ENCODE measurements around the gene UGDH. TPM values are rescaled to one million over a fixed set of nuclear protein-coding genes. Genes with fewer than 3 reads are reported as not detected.
"Not testable (repeated sequence)": the region's sequence is repeated elsewhere in the genome, so short reads cannot be mapped to it uniquely, and the experiment has no call there.

The UGDH gene
- total RNA-seq, 1 donor from 2014 or later, result 42.7 TPM

DNA sequence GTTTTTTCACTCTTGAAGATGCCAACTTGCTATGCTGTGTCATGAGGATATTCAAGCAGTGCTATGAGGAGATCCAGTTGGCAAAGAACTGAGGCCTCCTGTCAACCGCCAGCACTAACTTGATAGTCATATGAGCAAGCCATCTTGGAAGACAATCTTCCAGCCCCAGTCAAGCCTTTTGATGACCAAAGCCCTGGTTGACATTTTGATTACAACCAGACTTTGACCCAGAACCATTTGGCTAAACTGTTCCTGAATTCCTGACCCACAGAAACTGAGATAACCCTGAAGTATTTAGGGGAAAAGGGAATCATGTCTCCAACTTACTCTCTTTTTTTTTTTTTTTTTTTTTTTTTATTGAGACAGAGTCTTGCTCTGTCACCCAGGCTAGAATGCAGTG lies 32.9 kb downstream of the UGDH start:
- no peak for ATAC-seq

DNA sequence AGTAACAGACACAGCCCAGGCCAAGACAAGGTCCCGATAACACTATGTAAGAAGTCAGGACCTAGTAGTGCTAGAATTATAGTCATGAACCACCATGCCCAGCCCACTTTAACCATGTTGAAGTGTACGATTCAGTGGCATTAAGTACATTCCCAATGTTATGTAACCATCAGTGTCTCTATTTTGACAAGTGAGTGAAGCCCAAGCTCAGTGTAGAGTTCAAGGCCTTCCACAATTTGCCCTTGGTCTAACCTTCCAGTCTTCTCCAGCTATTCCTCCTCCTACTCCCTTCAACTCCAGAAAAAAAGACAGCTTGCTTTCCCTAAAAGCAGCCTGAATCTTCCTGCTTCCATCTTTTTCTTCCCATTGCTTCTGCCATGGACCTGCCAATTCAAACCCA lies 36.9 kb downstream of the UGDH start:
- ATAC-seq, result no peak

GRCh38 chr4:39486221-39486804 lies 40.9 kb downstream of the UGDH start:
- no peak for ATAC-seq

DNA sequence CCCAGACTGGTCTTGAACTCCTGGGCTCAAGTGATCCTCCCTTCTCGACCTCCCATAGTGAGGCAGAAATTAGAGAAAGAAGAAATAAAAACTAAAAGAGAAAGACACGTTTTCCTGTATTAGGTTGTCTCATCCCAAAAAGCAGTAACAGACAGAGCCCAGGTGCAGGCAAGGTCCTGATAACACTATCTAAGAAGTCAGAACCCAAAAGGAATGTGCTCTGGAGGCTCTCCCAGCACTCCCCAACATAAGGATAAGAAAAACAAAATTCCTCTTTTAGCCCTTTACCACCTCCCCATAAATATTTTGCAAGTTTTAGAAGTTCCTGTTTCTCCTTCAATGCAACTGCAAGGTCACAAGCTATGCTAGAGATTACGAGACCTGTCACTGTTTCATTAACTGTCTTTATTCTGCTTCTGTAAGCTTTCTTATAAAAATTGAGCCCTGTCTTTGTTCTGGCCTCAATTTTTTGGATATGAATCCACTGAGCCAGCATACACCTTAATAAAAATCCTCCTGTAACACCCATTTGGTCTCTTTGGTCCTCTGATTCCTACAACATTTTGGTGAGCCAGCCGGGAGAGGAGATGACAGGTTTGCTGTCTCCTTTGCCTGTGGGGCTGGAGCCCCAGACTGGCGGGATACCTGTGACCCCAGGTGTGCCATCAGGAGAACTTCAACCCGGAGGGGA lies 42.5 kb downstream of the UGDH start:
- no peak for ATAC-seq

DNA sequence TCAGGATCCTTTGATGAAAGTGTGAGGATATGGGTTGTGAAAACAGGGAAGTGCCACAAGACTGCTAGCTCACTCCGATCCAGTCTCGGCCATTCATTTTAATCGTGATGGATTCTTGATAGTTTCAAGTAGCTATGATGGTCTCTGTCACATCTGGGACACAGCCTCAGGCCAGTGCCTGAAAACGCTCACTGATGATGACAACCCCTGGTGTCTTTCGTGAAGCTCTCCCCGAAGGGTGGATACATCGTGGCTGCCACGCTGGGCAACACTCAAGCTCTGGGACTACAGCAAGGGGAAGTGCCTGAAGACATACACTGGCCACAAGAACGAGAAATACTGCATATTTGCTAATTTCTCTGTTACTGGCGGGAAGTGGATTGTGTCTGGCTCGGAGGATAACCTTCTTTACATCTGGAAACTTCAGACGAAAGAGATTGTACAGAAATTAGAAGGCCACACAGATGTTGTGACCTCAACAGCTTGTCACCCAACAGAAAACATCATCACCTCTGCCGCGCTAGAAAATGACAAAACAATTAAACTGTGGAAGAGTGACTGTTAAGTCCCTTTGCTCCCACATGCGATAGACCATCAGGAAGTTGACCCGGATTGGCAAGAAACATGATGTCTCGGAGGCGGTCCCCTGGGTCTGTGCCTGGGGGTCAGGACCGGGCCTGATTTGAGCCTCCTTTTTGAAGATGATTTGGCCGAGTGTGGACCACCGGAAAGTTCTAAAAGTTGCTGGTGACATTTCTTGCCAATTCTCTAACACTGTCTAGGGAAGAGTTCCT lies 46.1 kb downstream of the UGDH start:
- no peak for ATAC-seq

DNA sequence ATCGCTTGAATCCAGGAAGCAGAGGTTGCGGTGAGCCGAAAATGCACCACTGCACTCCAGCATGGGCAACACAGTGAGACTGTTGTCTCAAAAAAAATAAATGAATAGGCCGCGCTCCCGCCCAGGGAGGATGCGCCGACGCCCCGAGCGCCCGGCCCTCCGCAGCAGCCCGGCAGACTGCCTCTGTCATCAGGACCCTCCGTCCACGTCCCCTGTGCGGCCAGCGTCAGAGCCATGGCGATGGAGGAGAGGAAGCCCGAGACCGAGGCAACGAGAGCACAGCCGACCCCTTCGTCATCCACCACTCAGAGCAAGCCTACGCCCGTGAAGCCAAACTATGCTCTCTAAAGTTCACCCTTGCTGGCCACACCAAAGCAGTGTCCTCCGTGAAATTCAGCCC lies 47.0 kb downstream of the UGDH start:
- no peak for ATAC-seq

DNA sequence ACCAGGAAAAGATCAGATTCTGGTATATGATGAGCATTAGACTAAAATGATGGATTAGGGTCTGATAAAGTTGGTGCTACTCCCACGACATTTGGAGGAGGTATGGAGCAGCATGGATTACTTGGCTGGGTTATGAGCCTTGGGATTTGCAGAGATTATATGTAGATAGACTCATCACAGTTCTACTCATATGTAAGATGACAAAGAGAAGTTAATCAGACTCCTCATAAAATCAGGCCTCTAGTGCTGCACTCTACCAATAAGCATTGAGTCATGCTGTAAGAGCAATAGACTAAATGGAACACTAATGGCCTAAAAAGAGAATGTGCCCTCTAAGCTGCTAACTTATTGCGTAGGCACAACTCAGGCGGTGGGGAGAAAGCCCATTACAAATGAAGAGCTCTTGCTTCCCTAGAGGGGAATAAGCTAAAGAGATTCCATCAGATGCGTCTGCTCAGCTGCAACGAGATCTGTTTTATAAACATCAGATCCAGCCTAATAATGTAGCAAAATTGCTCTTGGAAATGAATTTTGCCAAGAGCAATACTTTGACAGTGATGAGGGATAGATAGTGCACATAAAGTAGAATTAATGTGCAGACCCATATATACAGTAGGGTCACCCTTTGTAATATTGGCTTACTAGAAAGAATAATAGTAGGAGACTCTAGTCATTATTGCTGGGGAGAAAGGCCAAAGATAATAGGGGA lies 50.9 kb downstream of the UGDH start:
- no peak for ATAC-seq

GRCh38 chr4:39472396-39472795 lies 54.8 kb downstream of the UGDH start:
- no peak for ATAC-seq

- ATAC-seq, result no peak
These were observed 56.8 kb downstream of the UGDH start for GRCh38 chr4:39470402-39470801.

- peak; percentile 80 for ATAC-seq
These were observed 57.7 kb downstream of the UGDH start for GRCh38 chr4:39469429-39470077.

DNA sequence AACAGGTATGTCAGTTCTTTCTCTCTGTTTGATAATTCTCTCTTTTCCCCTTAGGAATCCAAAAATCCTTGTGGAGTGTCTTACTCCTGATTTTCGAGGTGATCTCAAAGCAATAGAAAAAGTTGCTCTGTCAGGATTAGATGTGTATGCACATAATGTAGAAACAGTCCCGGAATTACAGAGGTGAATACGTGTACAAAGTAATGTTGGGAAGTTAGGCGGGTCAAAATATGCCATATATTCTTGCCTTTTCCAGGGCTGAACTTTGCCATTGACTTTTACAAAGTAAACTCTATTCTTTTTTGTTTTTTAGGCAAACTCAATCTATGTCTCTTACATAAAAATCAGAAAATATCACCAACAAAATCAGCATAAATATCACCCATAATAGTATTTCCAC lies 59.8 kb downstream of the UGDH start:
- no peak for ATAC-seq

GRCh38 chr4:39466747-39467146 lies 60.5 kb downstream of the UGDH start:
- peak; percentile 67 for ATAC-seq

- peak; percentile 41 for ATAC-seq
These were observed 62.2 kb downstream of the UGDH start for GRCh38 chr4:39464886-39465501.

DNA sequence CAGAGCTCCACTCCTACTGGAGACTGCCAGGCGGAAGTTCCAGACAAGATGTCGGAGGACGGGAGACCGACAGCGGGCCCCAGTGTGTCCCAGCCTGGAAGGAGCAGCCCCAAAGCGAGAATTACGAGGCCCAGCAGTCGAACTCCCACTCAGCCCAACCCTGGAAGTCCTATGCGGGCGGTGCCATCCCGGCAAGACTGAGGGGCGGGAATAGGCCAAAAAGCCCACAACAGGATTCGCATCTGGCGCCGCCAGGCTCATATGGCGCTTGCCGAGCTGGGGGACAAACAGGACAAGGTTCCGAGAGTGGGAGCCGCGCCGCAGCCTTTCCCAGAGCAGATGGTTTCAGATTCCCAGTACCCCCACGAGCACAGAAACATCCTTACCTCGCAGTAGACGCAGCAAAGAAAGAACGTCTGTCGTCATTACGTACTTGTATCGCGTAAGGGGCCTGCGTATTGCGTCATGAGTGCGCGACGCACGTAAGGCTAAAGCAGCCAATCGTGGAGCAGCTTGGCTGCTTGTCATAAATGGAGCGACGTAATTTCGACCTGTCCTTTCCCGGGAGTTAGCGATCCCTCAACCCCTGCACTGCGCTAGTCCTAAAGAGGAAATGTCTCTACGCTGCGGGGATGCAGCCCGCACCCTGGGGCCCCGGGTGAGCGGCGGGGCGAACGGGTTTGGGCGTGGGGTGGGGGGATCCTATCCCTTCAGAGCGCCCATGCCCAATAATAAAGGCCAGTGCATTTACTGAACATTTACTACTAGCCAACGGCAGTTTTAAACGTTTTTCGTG lies 68.5 kb downstream of the UGDH start, which contains the start of the genes LIAS and RPL9:
Gene LIAS, plus strand, starts transcription at position 552 of the 796 bp plus-strand sequence. Its CDS starts 62 bp downstream, at position 614.
Gene RPL9, minus strand, starts transcription at position 418 of the 796 bp plus-strand sequence. CDS start 483 bp downstream, outside the sequence.
- ATAC-seq, result peak; percentile 97

GRCh38 chr4:39458161-39458504 lies 69.1 kb downstream of the UGDH start:
- ATAC-seq, result not testable (repeated sequence)

GRCh38 chr4:39456946-39457763 lies 70.1 kb downstream of the UGDH start:
- no peak for ATAC-seq

DNA sequence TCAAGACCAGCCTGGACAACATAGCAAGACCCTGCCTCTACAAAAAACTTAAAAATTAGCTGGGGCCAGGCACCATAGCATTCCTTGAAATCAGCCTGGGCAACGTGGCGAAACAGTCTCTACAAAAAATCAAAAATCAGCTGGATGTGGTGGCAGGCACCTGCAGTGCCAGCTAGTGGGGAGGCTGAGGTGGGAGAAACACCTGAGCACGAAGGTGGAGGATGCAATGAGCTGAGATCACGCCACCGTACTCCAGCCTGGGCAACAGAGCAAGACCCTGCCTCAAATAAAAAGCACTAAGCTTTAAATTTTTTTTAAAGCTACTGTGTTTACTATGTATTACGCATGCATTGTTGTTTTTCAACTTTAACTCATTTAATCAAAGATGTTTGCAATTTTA lies 71.8 kb downstream of the UGDH start:
- ATAC-seq, result no peak

DNA sequence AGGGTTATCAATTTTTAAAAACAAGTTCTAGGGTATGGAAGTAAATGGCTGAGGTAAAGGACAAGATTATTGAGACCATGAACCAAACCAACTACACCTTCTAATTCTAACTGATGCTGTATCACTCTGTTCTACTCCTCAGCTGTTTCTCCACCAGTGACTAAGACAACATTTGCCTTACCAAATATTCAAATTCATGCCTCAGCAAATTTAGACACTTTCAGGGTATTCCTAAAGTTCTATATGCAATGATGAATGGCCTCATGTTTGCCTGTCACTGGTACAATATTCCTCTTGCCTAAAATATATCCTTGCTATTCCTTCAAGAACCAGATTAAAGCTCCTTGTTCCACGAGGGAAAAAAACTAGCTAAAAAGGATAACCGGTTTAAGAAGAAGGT lies 73.5 kb downstream of the UGDH start:
- ATAC-seq, result no peak

DNA sequence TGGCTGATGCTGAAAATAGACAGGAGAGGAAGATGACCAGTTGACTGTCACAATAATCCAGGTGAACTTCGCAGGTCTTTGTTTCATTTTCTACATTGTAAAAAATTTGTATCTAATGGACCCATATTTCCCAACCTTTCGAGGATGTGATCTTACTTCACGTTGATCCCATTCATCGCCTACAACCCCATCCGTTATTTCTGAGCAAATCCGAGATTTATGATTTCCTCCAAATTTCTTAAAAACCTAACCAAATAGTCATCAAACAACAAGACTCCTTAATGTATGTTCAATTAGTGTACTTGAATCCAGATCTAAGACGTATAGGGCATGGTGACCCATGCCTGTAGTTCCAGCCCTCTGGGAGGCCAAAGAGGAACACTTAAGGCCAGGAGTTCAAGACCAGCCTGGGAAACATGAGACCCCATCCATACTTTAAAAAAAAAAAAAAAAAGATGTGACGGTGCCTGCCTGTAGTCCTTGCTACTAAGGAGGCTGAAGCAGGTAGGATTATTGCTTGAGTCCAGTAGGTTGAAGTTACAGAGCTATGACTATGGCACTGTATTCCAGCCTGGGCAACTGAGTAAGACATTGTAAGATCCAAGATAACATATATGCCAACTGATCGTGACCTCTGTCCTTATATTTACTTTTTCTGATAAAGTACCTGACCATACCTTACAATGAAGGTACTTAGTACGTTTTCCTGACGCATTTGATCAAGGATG lies 74.2 kb downstream of the UGDH start:
- no peak for ATAC-seq
